AG04449 (cell line): ENCODE results near the gene RBP5.
A peak's percentile ranks its signal among the peaks of the same experiment; 100 is the strongest.

Experiments used
- CTCF ChIA-PET: fragments of 350-600 bp; formaldehyde crosslinking; extraction: SDS; loops from one replicate; lab custom pipeline; 2021; ENCODE audit warnings: antibody characterized with exemption; lab: Yijun Ruan, JAX
- POLR2A ChIA-PET: fragments of 400-600, 350-600 bp; formaldehyde crosslinking; extraction: SDS; loops from one replicate; lab custom pipeline; 2020; ENCODE audit warnings: antibody characterized with exemption, inconsistent platforms; lab: Yijun Ruan, JAX
- DNase-seq: peaks from one replicate; pipeline ENCODE4 v3.0.0-alpha.2; 2010; ENCODE audit warnings: low read depth, low spot score
- H3K4me3 ChIP-seq: 2 replicates; pipeline ENCODE4 v1.5.1; 2011; ENCODE audit warnings: low read depth, mild to moderate bottlenecking, control low read depth, low read length
- CTCF ChIP-seq: IDR thresholded peaks from one replicate; pipeline ENCODE4 v1.5.1; 2011; ENCODE audit warnings: mild to moderate bottlenecking, moderate library complexity, low read length, control low read depth, inconsistent platforms; ENCODE audit not compliant: insufficient read depth; ENCODE audit errors: missing control alignments

RBP5 gene

GRCh38 chr12:7112041-7112440 is 16.6 kb downstream of the RBP5 start:
- POLR2A ChIA-PET, result no interaction called here
- H3K4me3 ChIP-seq, result no peak overlapping the region
- CTCF ChIA-PET, result interaction anchor here (0.8 to 8.4 kb wide), 31 partner anchors 10 to 243 kb away, joined by 3 to 217 read pairs (median 7); partner anchors contain the start of genes C12orf57, C1R, C1S and LPCAT3
- DNase-seq, result no peak
- no peak for TF ChIP-seq CTCF

GRCh38 chr12:7110661-7111060 is 18.0 kb downstream of the RBP5 start:
- ChIA-PET POLR2A (no interaction called here), CTCF (interaction anchor here (0.7 to 8.4 kb wide), 20 partner anchors 9 to 185 kb away, joined by 3 to 217 read pairs (median 7); partner anchors contain the start of genes C12orf57, C1S, LPCAT3 and RBP5)
- DNase-seq, result no peak
- H3K4me3 ChIP-seq, result no peak overlapping the region
- TF ChIP-seq CTCF, result no peak

- POLR2A ChIA-PET, result interaction anchor here (1.0 to 2.3 kb wide), 4 partner anchors 49 to 166 kb away, joined by 3 to 11 read pairs (median 4); partner anchors contain the start of genes C12orf57, C1S and RNU7-1
- peak overlapping the region; percentile 81 for H3K4me3 ChIP-seq
- no peak for TF ChIP-seq CTCF
Measured at GRCh38 chr12:7109572-7109920, 19.1 kb downstream of the RBP5 start.

GRCh38 chr12:7108796-7109571 is 19.7 kb downstream of the RBP5 start, which contains the start of gene C1RL:
C1RL (minus strand) TSS chr12:7109214; CDS start chr12:7109180, 34 bp downstream.
- ChIA-PET CTCF (interaction anchor here (0.7 to 8.4 kb wide), 43 partner anchors 10 to 534 kb away, joined by 3 to 217 read pairs (median 5); partner anchors contain the start of genes C12orf57, C1R, C1S and CLSTN3), POLR2A (interaction anchor here (1.0 to 2.3 kb wide), 4 partner anchors 48 to 165 kb away, joined by 3 to 11 read pairs (median 4); partner anchors contain the start of genes C12orf57, C1S and RNU7-1)
- H3K4me3 ChIP-seq, result peak within 1 kb of the TSS; percentile 81
- DNase-seq, result peak; percentile 34
- peak; percentile 95 for TF ChIP-seq CTCF

More at GRCh38 chr12:7109572-7109920, 19.1 kb downstream of the RBP5 start:
- no peak for DNase-seq
- CTCF ChIA-PET, result interaction anchor here (0.7 to 8.4 kb wide), 34 partner anchors 10 to 241 kb away, joined by 3 to 217 read pairs (median 5); partner anchors contain the start of genes C12orf57, C1R, C1S and CLSTN3

GRCh38 chr12:7108003-7108795 is 20.5 kb downstream of the RBP5 start:
- POLR2A ChIA-PET, result interaction anchor here (1.3 to 2.3 kb wide), 3 partner anchors 47 to 165 kb away, joined by 3 to 11 read pairs (median 5); partner anchors contain the start of genes C12orf57, C1S and RNU7-1
- no peak for TF ChIP-seq CTCF
- no peak for DNase-seq
- H3K4me3 ChIP-seq, result peak overlapping the region; percentile 81
- CTCF ChIA-PET, result interaction anchor here (0.7 to 8.4 kb wide), 23 partner anchors 9 to 535 kb away, joined by 3 to 217 read pairs (median 5); partner anchors contain the start of genes C12orf57, C1R, C1S and LPCAT3
